Raji (cell line): ENCODE data around the gene SYMPK.

Source experiments
- POLR2A ChIP-seq: IDR thresholded peaks from 2 replicates; pipeline ENCODE4 v1.6.1; 2011; ENCODE audit warnings: low read depth, low read length, control low read depth; ENCODE audit not compliant: insufficient read depth

Gene SYMPK

DNA sequence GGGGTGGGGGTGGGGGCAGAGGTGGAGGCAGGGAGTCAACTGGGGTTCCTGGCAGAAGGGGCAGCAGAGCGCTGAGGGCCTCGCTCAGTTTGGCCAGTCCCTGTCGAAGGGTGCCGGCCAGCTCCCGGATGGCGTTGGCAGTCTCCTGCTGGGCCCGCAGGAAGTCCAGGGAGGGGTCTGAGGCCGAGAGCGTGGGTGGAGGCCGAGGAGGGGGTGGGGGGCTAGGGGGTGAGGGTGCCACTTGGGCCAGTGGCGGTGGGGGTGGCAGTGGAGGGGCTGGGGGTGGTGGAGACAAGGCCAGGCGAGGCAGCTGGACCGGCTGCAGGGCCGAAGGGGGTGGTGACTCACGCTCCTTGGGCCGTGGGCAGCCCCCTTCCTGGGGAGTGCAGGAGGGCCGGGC is 27.9 kb upstream of the SYMPK start:
- TF ChIP-seq POLR2A, result no peak

DNA sequence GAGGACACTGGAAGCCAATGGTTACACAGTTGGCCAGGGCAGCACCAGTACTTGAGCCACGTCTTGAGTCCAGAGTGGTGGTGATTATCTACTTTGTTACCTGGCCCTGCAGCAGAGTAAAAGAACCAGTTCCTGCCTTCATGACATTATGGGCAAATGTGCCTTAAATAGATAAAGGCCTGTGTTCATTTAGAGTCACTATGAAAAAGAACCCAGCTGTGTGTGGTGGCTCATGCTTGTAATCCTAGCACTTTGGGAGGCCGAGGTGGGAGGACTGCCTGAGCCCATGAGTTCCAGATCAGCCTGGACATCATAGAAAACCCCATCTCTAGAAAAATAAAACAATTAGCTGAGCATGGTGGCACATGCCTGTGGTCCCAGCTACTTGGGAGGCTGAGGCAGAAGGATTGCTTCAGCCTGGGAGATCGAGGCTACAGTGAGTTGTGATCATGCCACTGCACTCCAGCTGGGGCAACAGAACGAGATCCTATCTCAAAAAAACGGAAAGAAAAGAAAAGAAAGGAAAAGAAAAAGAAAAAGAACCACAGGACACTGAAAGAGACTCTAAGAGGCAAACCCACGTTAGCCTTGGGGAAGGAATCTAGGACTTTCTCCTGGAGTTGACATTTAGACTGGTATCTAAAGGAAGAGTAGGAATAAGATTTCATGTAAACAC is 26.4 kb upstream of the SYMPK start:
- no peak for TF ChIP-seq POLR2A

DNA sequence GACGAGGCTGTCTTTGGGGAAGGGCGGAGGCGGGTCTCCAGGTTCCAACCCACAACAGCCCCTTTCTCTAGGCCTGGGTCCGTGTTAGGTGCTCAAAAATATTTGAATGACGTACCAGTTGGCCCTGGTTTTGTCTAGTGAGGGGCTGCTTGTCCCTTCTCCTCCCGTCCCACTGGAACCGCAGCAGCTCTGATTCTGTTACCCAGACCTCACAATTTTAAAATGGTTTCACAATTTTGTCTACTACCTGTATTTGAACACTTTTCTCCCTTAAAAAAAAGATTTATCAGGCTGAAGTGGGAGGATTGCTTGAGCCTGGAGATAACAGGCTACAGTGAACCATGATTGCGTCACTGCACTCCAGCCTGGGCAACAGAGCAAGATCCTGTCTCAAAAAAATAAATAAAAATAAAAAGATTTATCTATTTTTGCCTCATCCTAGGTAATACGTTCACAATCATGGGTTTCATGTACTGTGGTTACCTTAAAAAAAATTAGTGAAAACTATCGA is 24.3 kb upstream of the SYMPK start:
- TF ChIP-seq POLR2A, result no peak

DNA sequence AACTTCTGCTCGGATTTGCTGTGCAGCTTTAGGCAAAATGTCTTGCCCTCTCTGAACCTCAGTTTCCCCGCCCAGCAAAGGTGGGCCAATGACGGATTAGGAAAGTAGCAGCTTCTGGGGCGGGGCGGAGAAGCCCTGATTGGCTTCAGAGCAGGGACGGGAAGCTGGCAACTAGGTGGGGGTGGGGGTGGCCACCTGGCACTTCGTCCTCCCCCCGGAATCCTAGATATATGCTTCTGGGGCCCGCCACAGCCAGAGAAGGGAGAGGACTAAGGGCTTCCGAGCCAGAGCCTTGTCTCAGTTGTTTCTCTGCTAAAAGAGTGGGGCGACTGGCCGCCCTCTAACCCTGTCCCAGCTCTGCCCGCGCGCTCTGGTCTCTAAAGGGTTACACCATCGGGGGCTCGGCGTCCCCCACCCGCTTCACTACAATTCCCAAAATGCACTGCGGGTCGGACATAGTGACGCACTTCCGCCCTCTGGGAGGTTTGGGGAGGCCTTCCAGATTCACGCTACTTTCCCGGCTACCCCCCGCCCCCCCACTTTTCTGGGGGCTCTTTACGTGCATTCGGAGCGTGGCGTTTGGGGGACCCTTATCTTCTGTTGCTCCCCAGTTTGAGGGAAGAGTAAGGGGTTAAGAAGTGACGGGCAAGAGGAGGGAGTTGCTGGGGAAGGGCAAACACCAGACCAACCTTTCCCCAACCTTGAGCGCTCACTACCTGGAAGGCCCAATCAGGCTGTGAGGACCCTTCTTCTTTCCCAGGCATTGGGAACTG is 23.7 kb upstream of the SYMPK start:
- peak; percentile 46; the same call in 1 of the 2 replicates for TF ChIP-seq POLR2A

DNA sequence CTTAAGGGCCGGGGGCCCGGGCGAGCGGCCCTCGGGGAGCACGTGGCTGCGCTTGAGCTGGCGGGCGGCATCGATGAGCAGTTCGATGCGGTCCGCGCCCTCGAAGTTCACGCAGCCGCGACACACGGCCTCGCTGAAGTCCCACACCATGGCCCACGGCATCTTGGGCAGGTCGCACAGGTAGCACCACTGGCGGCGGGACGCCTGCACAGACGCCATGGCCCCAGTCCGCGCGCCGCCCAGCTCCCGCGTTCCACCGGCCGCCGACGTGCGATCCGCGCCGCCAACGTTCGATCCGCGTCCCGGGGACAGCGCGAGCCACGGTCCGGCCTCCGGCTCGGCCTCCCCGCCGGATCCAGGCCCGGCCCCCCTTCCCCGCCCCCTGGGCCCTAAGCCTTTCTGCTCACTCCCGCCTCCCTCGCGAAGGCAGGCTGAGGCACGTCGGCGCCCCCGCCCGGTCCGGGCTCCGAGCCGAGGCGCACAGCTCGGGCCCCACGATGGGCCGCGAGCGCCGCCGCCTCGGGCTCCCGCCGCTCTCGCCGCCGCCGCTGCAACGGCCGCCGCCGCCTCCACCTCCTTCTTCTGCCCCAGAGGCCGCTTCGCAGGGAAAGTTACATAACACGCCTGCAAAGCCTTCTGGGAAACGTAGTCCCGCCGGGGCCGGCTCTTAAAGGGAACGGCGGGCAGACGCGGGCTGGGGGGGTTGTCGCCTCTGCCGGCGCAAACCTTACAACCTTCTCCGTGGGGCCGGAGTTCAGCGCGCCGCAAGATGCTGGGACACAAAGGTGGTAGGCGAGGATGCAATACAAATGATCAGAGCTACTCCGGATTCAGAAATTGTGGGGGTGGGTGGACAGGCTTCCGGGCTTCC is 22.8 kb upstream of the SYMPK start, which contains the start of gene IRF2BP1:
IRF2BP1 (minus strand) TSS at position 586 of the 871 bp plus-strand sequence; CDS start at position 219, 367 bp downstream.
- peak; percentile 64 for TF ChIP-seq POLR2A

DNA sequence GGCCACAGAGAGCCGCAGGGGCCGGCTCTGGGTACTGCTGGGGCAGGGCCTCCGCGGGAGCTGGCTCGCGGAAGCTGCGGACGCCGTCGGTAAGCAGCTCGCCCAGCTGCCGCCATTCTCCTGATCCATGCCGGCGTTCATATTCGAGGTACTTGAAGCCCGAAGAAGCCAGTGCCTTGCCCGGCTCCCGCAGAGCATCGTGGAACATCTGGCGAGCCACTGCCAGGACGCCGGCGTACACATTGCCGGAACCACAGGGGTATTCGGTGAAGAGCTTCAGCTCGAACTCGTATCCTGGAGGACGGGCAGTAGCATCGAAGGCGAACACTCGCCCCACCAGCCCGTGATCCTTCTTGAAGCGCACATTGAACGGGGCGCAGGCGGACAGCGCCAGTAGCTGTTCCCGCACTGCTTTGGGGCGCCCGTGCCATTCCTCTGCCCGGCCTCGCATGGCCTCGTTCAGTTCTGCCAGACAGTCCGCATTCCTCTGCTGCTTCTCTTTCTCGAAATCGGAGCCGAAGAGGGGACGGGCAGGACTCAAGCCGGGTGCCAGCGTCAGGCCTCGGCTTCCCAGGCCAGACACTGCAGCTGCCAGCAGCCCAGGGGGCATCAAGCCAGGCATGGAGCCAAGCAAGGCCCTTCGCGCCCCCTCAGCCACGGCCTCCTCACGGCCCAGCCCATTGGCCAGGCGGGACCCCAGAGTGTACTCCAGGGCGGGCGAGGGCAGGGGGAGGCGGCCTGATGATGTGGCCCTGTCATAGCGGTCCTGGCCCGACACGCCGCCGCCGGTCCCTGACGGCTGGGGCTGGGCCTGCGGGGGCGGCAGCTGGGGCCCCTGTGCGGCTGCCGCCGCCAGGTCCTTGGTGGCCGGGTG is 22.0 kb upstream of the SYMPK start:
- TF ChIP-seq POLR2A, result no peak

DNA sequence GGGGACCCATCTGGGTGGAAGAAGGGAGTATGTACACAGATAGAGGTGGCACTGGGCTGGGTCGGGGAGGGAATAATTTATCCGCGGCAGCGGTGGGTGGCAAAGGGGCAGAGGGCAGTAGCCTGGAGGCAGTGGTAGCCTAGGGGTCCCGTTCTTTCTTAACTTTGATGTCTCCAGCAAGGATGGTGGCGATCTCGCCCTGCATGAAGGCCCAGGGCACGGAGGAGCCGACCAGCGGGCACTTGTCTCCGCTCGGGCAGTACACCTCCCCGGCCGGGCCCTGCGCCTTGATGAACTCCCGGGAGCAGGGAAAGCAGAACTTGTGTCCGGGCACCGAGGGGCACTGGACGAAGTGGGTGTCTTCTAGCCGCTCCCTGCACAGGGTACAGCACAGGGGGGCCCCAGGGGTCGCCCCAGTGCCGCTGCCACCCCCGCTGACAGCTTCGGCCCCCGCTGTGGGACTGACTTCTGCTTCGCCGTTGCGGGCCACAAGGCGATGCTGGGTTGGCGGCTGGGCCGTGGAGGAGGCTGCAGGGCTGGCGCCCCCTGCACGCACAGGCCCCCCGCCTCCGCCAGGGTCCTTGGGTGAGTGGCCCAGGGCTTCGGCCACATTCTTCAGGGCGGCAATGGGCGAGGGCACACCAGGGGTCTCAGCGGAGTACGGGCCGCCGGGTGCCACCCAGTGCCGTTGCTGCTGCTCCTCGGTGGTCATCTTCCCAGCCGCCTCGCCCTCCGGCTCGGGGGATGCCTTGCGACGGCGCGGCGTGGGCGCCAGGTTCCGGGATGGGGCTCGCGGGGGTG is 21.1 kb upstream of the SYMPK start:
- 0 out of 2 replicates have a peak, but pooled peaks have one; percentile 18 for TF ChIP-seq POLR2A

DNA sequence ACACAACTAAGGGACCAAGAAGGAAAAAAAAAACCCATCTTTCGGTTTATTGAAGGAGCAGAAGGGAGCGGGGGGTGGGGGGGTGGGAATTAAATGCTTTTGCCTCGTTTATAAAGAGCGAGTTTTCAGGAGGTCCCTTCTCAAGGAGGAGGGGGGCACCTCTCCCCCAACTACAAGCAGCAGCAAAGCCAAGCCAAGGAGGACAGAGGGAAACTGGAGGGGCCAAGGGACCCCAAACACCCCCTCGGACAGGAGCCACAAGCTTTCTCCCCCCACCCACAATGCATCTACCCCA is 20.6 kb upstream of the SYMPK start:
- TF ChIP-seq POLR2A, result no peak

DNA sequence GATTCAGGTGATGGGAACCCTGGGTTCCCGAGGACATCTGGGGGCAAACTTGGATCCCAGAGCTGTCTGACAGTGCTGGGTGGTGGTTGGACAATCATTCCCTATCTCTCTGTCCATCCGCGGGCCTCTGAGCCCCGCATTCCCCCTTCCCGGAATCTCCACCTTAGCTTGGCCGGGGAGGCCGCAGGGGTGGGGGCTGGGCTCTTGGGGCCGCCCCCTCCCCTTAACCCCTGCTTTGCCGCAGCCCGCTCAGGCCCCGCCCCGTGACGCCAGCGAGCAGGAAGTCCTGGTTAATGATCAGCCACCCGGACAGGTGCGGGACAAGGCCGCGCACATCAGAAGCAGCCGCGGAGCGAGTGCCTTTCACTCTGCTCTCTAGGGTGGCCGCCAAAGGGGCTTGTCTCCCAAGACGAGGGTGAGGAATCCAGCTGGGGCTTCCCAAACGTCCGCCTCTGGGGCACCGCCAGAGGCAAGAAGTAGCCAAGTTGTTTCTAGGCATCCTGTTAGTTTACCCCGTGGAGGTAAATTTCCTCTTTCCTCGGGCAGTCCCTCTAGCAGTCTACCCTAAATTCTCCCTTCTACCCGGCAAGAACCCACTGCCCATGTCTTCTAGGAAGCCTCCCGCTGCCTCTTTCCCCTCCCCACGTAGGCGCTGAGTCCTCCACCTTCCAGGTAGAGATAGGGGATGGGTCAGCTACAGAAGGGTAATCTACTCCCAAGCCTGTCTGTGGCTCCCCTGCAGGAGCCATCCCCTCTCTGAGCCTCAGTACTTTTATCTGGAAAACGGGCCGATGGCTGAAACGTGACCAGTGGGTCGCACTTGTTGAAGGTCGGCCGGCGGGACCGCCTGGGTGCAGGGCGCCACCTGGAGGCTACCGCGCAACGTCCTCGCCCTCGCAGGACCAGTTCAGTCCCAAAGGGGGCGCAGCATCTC is 20.0 kb upstream of the SYMPK start:
- peak; percentile 80 for TF ChIP-seq POLR2A

DNA sequence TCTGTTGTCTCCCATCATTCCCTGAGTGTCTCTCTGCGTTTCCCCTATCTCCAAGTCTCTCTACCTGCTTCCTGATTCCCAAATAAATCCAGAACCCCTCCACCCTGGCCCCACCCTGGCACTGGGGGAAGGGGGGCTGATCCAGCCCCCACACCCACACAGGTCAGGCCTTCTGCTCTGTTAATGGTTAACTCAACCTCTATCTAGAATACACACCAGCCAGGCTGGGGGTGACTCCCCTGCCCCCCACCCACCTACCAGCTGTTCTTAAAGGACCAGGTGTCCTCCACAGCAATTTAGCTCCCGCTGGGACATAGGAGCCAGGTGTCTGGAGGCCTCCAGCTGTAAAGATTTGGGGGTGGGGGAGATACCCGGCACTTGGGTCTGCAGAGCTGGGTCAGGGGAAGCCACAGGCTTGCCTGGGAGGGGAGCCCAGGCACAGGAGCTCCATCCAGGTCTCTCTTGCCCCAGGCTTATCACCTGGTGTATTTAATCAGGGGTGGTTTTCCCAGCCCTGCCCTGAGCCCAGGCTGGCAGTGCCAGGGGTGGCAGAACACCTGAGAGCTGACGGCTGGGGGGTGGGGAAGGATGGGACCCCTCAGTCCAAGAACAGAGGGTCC is 19.1 kb upstream of the SYMPK start:
- TF ChIP-seq POLR2A, result no peak

DNA sequence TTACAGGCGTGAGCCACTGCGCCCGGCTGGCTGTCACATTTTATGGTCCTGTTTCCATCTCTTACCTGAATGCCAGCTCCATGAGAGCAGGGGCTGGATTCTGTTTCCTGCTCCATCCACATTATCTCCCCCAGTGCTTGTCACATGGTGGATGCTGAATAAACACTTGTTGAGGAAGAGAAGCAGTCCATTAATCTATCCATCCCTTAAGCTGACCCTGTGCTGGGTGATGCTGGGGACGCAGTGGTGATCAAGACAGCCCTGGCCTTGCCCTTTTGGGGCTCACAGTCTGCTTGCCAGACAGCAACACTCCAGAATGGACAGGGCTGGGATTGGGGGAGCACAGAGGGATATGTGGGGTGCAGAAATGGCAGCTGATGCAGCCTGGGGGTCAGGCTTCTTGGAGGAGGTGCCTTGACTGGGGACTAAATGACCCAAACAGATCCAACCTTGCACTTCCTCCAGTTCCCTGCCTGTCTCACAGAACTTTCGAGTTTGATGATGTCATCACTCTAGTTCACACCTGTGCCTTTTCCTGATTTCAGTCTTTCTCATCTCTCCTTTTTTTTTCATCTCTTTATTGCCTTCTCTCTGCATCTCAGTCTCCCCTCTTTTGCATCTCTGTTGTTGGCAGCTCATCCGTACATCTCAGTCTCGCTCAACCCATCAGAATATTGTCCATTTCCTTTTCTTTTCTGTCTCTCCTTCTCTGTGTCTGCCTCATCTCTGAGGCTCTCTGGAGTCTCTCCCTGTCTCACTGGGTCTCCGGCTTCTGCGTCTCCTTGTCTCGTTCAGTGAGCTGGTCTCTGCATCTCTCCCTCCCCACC is 18.3 kb upstream of the SYMPK start:
- TF ChIP-seq POLR2A, result no peak

DNA sequence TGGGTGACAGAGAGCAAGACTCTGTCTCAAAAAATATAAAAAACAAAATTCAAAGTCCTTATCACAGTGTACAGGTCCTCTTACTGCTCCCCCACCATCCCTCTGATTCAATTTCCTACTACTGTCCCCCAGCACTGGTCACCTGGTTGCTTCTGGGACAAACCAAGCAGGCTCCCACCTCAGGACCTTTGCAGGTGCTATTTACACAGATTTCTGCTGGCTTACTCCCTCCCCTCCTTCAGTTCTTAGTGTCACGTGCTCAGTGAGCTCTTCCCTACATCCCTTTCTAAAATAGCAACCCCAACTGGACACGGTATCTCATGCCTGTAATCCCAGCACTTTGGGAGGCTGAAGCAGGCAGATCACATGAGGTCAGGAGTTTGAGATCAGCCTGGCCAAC is 17.0 kb upstream of the SYMPK start:
- no peak for TF ChIP-seq POLR2A

DNA sequence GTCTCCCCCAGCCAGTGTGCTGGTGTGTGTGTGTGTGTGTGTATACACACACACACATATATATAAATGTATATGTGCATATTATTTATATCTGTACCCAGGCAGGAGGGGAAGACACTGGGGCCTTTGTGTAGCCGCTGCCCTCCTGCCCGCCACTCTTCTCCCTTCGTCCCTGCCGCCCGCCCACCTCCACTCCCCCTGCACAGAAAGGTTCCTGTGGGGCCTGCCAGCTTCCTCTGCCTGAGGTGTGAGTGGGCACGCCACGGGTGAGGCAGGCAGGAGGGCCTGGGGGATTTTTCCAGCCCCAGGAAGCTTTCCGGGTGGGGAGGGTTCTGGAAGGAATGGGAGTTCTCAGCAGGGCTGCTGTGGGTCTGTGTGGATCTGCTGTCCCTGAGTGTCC is 16.1 kb upstream of the SYMPK start:
- no peak for TF ChIP-seq POLR2A
